Measurements from ENCODE around the gene ZNF497. TPM values are rescaled to one million over a fixed set of nuclear protein-coding genes. Genes with fewer than 3 reads are reported as not detected.
"Not testable (repeated sequence)": the region's sequence is repeated elsewhere in the genome, so short reads cannot be mapped to it uniquely, and the experiment has no call there.

The ZNF497 gene
- total RNA-seq, 1 donor from 2014 or later = 0.53 TPM

- no peak for DNase-seq (ENCODE audit: low read depth, low spot score)
Measured at GRCh38 chr19:58394821-58395219, 32.3 kb upstream of the ZNF497 start.

GRCh38 chr19:58393725-58394033 is 31.1 kb upstream of the ZNF497 start:
- DNase-seq (ENCODE audit: low read depth, low spot score) = no peak

- DNase-seq (ENCODE audit: low read depth, low spot score) = no peak
Measured at GRCh38 chr19:58392945-58393724, 30.6 kb upstream of the ZNF497 start.

GRCh38 chr19:58388175-58388526 is 25.6 kb upstream of the ZNF497 start:
- no peak for DNase-seq (ENCODE audit: low read depth, low spot score)

- DNase-seq (ENCODE audit: low read depth, low spot score) = no peak
Measured at GRCh38 chr19:58387338-58388174, 25.0 kb upstream of the ZNF497 start.

GRCh38 chr19:58386576-58387337 is 24.2 kb upstream of the ZNF497 start, which contains the start of gene RPS5:
TSS of gene RPS5 (plus strand) at chr19:58387269. CDS start at chr19:58388138, 869 bp downstream.
- DNase-seq (ENCODE audit: low read depth, low spot score) = peak; percentile 95

- no peak for DNase-seq (ENCODE audit: low read depth, low spot score)
Measured at GRCh38 chr19:58385891-58386575, 23.5 kb upstream of the ZNF497 start.

- DNase-seq (ENCODE audit: low read depth, low spot score) = no peak
Measured at GRCh38 chr19:58385313-58385890, 22.9 kb upstream of the ZNF497 start.

- no peak for DNase-seq (ENCODE audit: low read depth, low spot score)
Measured at GRCh38 chr19:58382997-58383603, 20.5 kb upstream of the ZNF497 start.

- DNase-seq (ENCODE audit: low read depth, low spot score) = no peak
Measured at GRCh38 chr19:58381460-58382212, 19.1 kb upstream of the ZNF497 start.

- peak; percentile 100 for DNase-seq (ENCODE audit: low read depth, low spot score)
Measured at GRCh38 chr19:58380662-58381459, 18.3 kb upstream of the ZNF497 start, which contains the start of gene ZNF837. TSS of gene ZNF837 (minus strand) at chr19:58381030. CDS start at chr19:58369332, 11,698 bp downstream.

GRCh38 chr19:58380037-58380661 is 17.6 kb upstream of the ZNF497 start:
- DNase-seq (ENCODE audit: low read depth, low spot score) = no peak

- DNase-seq (ENCODE audit: low read depth, low spot score) = no peak
Measured at GRCh38 chr19:58379246-58379645, 16.7 kb upstream of the ZNF497 start.

GRCh38 chr19:58376724-58377123 is 14.2 kb upstream of the ZNF497 start:
- DNase-seq (ENCODE audit: low read depth, low spot score) = not testable (repeated sequence)

GRCh38 chr19:58374200-58374599 is 11.6 kb upstream of the ZNF497 start:
- no peak for DNase-seq (ENCODE audit: low read depth, low spot score)

- no peak for DNase-seq (ENCODE audit: low read depth, low spot score)
Measured at GRCh38 chr19:58372311-58373133, 10.0 kb upstream of the ZNF497 start.

- no peak for DNase-seq (ENCODE audit: low read depth, low spot score)
Measured at GRCh38 chr19:58368561-58369360, 6.2 kb upstream of the ZNF497 start.
